Endodermal cell (in vitro differentiated cells): Measurements from ENCODE around the gene JAG2. TPM values are rescaled to one million over a fixed set of nuclear protein-coding genes. Genes with fewer than 3 reads are reported as not detected.
A peak's percentile ranks its signal among the peaks of the same experiment; 100 is the strongest.

Source experiments
- DNase-seq: peaks from one replicate; pipeline ENCODE4 v3.0.0-alpha.2; 2017
- H3K27ac ChIP-seq: 2 replicates; pipeline ENCODE4 v1.5.1; 2013; ENCODE audit warnings: mild to moderate bottlenecking, low read depth, low read length, moderate library complexity
- H3K27me3 ChIP-seq: 2 replicates; pipeline ENCODE4 v1.6.1; 2013; ENCODE audit warnings: mild to moderate bottlenecking, low read length, moderate library complexity; ENCODE audit not compliant: insufficient read depth, control insufficient read depth, poor library complexity, severe bottlenecking
- H3K36me3 ChIP-seq: 2 replicates; pipeline ENCODE4 v1.7.0; 2013; ENCODE audit warnings: mild to moderate bottlenecking, low read length, moderate library complexity; ENCODE audit not compliant: control insufficient read depth, insufficient read depth
- H3K4me1 ChIP-seq: one replicate; pipeline ENCODE4 v1.7.0; 2013; ENCODE audit warnings: low read length; ENCODE audit not compliant: control insufficient read depth, insufficient read depth
- H3K4me3 ChIP-seq: 2 replicates; pipeline ENCODE4 v1.5.1; 2013; ENCODE audit warnings: mild to moderate bottlenecking, low read length, moderate library complexity
- H3K9ac ChIP-seq: 2 replicates; pipeline ENCODE4 v1.6.1; 2013; ENCODE audit warnings: mild to moderate bottlenecking, low read length, moderate library complexity; ENCODE audit not compliant: poor library complexity, severe bottlenecking; ENCODE audit errors: extremely low read depth
- H3K9me3 ChIP-seq: 2 replicates; pipeline ENCODE4 v1.6.1; 2013; ENCODE audit warnings: mild to moderate bottlenecking, low read length, moderate library complexity; ENCODE audit not compliant: control insufficient read depth
- H3K27ac Mint-ChIP-seq: 2 replicates; pipeline ENCODE4 v1.8.0; 2020; ENCODE audit warnings: mixed read lengths
- H3K27me3 Mint-ChIP-seq: 2 replicates; pipeline ENCODE4 v1.8.0; 2021; ENCODE audit warnings: mild to moderate bottlenecking, mixed read lengths; ENCODE audit not compliant: insufficient read depth
- H3K36me3 Mint-ChIP-seq: 2 replicates; pipeline ENCODE4 v1.8.0; 2020; ENCODE audit warnings: low read depth, mixed read lengths
- H3K4me1 Mint-ChIP-seq: 2 replicates; pipeline ENCODE4 v1.8.0; 2020; ENCODE audit warnings: mixed read lengths
- H3K4me3 Mint-ChIP-seq: 2 replicates; pipeline ENCODE4 v1.8.0; 2020; ENCODE audit warnings: mild to moderate bottlenecking, moderate library complexity, mixed read lengths
- H3K9me3 Mint-ChIP-seq: 2 replicates; pipeline ENCODE4 v1.8.0; 2020; ENCODE audit warnings: mild to moderate bottlenecking, mixed read lengths
- CTCF ChIP-seq: fragments of 200-600 bp; sonication (generic); conservative IDR thresholded peaks from 2 replicates; pipeline ENCODE4 v1.5.0; 2021; ENCODE audit warnings: antibody characterized with exemption, mild to moderate bottlenecking
- WGBS, 2 experiments: methylation state at CpG; one replicate each; pipeline versions ENCODE4 v1.1.5 to v1.1.7; 2013; ENCODE audit warnings: missing lambda C conversion rate in 2 of 2, mixed read lengths in 1 of 2; ENCODE audit not compliant: insufficient coverage in 1 of 2, insufficient read length in 1 of 2; 5-methylcytosine and 5-hydroxymethylcytosine counted together
- total RNA-seq, 2 donors: library from RNA; stranded (reverse); fragmentation: NEBNext Ultra II Directional in 1 of 2; extraction: Animal tissue kit (Norgen Biotek cat#: 25700) in 1 of 2; gene quantifications; 2 replicates in 1 of 2; 3 replicates in 1 of 2; pipeline ENCODE4 v1.2.1, GENCODE V29; 2021

JAG2 gene
- total RNA-seq, 2 donors from 2014 or later, result 6.4 TPM

GRCh38 chr14:105153739-105154475, 14.7 kb downstream of the JAG2 start:
- no peak for DNase-seq
- 93 to 95% methylated on average over 15 to 26 of the region's 26 CpGs for WGBS, 2 experiments
- Mint-ChIP-seq H3K4me1 (no peaks in the 10 kb centered on the region), H3K27me3 (no peaks in the 10 kb centered on the region), H3K4me3 (no peak overlapping the region), H3K9me3 (no peaks in the 10 kb centered on the region), H3K36me3 (no peaks in the 10 kb centered on the region), H3K27ac (no peak overlapping the region)
- Histone ChIP-seq H3K36me3 (no peaks in the 10 kb centered on the region), H3K4me3 (no peak overlapping the region), H3K27ac (no peak overlapping the region), H3K9me3 (no peaks in the 10 kb centered on the region), H3K4me1 (no peaks in the 10 kb centered on the region), H3K27me3 (no peaks in the 10 kb centered on the region), H3K9ac (no peak overlapping the region)
- no peak for TF ChIP-seq CTCF

- Histone ChIP-seq H3K36me3 (no peaks in the 10 kb centered on the region), H3K27me3 (no peaks in the 10 kb centered on the region), H3K27ac (no peak overlapping the region), H3K4me3 (no peak overlapping the region), H3K9me3 (no peaks in the 10 kb centered on the region), H3K9ac (no peak overlapping the region), H3K4me1 (no peaks in the 10 kb centered on the region)
- no peaks in the 10 kb centered on the region for H3K27me3 Mint-ChIP-seq
- 94 to 100% methylated on average over 3 to 18 of the region's 18 CpGs for WGBS, 2 experiments
- no peaks in the 10 kb centered on the region for H3K9me3 Mint-ChIP-seq
- no peak overlapping the region for H3K27ac Mint-ChIP-seq
- no peaks in the 10 kb centered on the region for H3K36me3 Mint-ChIP-seq
- no peak for TF ChIP-seq CTCF
- DNase-seq, result peak; percentile 38
- H3K4me3 Mint-ChIP-seq, result no peak overlapping the region
- no peaks in the 10 kb centered on the region for H3K4me1 Mint-ChIP-seq
Measured at GRCh38 chr14:105153331-105153731, 15.2 kb downstream of the JAG2 start.

- no peaks in the 10 kb centered on the region for H3K4me1 ChIP-seq
- WGBS, 2 experiments, result 93 to 95% methylated on average over 12 to 14 of the region's 14 CpGs
- H3K27me3 ChIP-seq, result no peaks in the 10 kb centered on the region
- Mint-ChIP-seq H3K4me3 (no peak overlapping the region), H3K4me1 (no peaks in the 10 kb centered on the region), H3K36me3 (no peaks in the 10 kb centered on the region), H3K27ac (no peak overlapping the region), H3K9me3 (no peaks in the 10 kb centered on the region), H3K27me3 (no peaks in the 10 kb centered on the region)
- H3K9me3 ChIP-seq, result no peaks in the 10 kb centered on the region
- H3K4me3 ChIP-seq, result no peak overlapping the region
- DNase-seq, result peak; percentile 30
- H3K36me3 ChIP-seq, result no peaks in the 10 kb centered on the region
- H3K9ac ChIP-seq, result no peak overlapping the region
- no peak overlapping the region for H3K27ac ChIP-seq
- no peak for TF ChIP-seq CTCF
Measured at GRCh38 chr14:105152794-105153241, 15.8 kb downstream of the JAG2 start.
